ENCODE results near the gene CACNA1I.

GRCh38 chr22:39598017-39598965, 27.7 kb downstream of the CACNA1I start:
- TF ChIP-seq CTCF (conservative IDR thresholded peaks at IDR 0.05; ENCODE audit: low read depth in 2 of 2) (peak in 1 of 2 experiments; percentile 30; a peak in 3 of 4 replicates), CREB1 (CRISPR knock-in tag; IDR thresholded peaks at IDR 0.05; ENCODE audit: low read depth) (no peak)

Data from GM23338 (cell line).